BLaER1 treated with 17β-estradiol and CSF1 and Interleukin-3, amounts not matched to agents 10 nM and 100 nM (cell line): ENCODE measurements around the gene OR4P4.

Source experiments
- H3K27ac ChIP-seq, 11 experiments: shearing (Covaris generic); formaldehyde crosslinking; 2 replicates each; pipeline ENCODE4 v1.8.1; 2022
- H3K27me3 ChIP-seq, 11 experiments: shearing (Covaris generic); formaldehyde crosslinking; 2 replicates each; pipeline ENCODE4 v1.8.1; 2022
- H3K36me3 ChIP-seq, 11 experiments: shearing (Covaris generic); formaldehyde crosslinking; 2 replicates each; pipeline ENCODE4 v1.8.1; 2022
- H3K4me1 ChIP-seq, 10 experiments: shearing (Covaris generic); formaldehyde crosslinking; 2 replicates each; pipeline ENCODE4 v1.8.1; 2022
- H3K4me2 ChIP-seq, 11 experiments: shearing (Covaris generic); formaldehyde crosslinking; 2 replicates each; pipeline ENCODE4 v1.8.1; 2022
- H3K4me3 ChIP-seq, 10 experiments: shearing (Covaris generic); formaldehyde crosslinking; 2 replicates each; pipeline ENCODE4 v1.8.1; 2022
- H3K9ac ChIP-seq, 11 experiments: shearing (Covaris generic); formaldehyde crosslinking; 2 replicates each; pipeline ENCODE4 v1.8.1; 2022
- H3K9me3 ChIP-seq, 11 experiments: shearing (Covaris generic); formaldehyde crosslinking; replicated peaks in 1 of 11; 2 replicates each; pipeline ENCODE4 v1.8.1; 2022
- H4K20me1 ChIP-seq, 11 experiments: shearing (Covaris generic); formaldehyde crosslinking; 2 replicates each; pipeline ENCODE4 v1.8.1; 2022
- Cebpa-rat ChIP-seq, 11 experiments: shearing (Covaris generic); IDR thresholded peaks; 2 replicates each; pipeline ENCODE4 v1.8.1; 2022

OR4P4 gene

DNA sequence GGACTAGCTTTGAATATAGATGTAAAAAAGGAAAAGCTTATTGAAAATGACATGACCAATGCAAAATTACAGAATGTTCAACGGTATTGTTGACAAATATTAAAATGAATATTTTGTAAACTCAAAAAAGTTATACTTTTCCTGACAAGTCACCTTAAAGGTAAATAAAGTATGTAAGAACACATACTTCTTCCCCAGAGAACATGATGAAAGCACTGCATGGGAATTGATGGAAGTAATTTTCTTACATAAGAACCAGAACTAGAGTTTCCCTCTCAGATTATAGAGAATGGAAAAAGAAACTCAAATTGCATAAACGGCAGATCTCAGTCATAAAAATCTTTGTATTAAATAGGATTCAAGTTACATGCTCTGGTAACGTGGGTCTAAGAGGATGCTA is at the start of gene OR4P4:
Gene OR4P4 (plus strand): TSS at position 301 of the 400 bp plus-strand sequence.
- Histone ChIP-seq H3K36me3 (no peaks in the 10 kb centered on the region), H3K9me3 (no peaks in the 10 kb centered on the region), H3K4me3 (no peak within 1 kb of the TSS), H3K27me3 (no peaks in the 10 kb centered on the region), H3K27ac (no peak within 1 kb of the TSS), H3K9ac (no peak within 1 kb of the TSS), H4K20me1 (no peaks in the 10 kb centered on the region), H3K4me2 (no peak within 1 kb of the TSS), H3K4me1 (no peaks in the 10 kb centered on the region)
- TF ChIP-seq Cebpa-rat (IDR thresholded peaks at IDR 0.05), result no peak

DNA sequence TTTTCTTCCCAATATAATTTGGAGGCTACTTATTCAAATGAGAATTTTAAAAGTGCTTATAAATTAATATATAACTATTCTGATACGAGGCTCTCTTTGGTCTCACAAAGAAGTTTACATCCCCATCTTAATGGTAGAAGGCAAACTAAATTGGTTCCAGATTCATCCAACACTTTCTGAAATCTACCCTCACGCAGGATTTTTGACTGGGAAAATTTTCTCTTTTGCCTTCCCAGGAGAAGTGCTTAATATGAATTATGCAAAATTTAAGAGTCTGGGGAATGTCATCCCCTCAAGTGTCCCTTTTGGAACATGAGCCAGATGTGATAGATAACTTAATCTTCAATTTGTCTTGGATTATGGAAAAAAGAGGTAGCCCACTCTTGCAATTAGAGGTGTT is 27.4 kb upstream of the OR4P4 start, which contains the start of gene OR4C11:
Gene OR4C11 (minus strand): TSS at position 101 of the 400 bp plus-strand sequence. CDS start 3,272 bp downstream, outside the sequence.
- H3K27ac ChIP-seq, result no peak within 1 kb of the TSS

DNA sequence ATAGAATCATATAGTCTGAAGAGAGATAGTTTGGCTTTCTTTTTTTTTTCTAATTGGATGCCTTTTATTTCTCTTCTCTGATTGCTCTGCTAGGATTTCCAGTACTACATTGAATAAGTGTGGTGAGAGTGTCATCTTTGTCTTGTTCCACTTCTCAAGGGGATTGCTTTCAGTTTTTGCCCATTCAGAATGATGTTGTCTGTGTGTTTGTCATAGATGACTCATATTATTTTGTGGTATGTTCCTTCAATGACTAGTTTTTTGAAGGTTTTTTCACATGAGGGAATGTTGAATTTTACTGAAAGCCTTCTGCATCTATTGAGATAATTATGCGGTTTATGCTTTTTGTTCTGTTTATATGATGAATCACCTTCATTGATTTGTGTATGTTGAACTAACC is 10.4 kb upstream of the OR4P4 start:
- no peak overlapping the region for H3K4me3 ChIP-seq
- peaks cover 0 to 11% (median 0%) of the 10 kb centered on the region in 11 experiments; a peak in 4 of 22 replicates for H3K9me3 ChIP-seq
- no peaks in the 10 kb centered on the region for H3K27me3 ChIP-seq
- H3K9ac ChIP-seq, result no peak overlapping the region
- no peaks in the 10 kb centered on the region for H3K4me1 ChIP-seq
- no peaks in the 10 kb centered on the region for H3K36me3 ChIP-seq
- H3K4me2 ChIP-seq, result no peak overlapping the region
- no peaks in the 10 kb centered on the region for H4K20me1 ChIP-seq
- no peak overlapping the region for H3K27ac ChIP-seq
- TF ChIP-seq Cebpa-rat (IDR thresholded peaks at IDR 0.05), result no peak

More for the DNA sequence above, 27.4 kb upstream of the OR4P4 start, which contains the start of gene OR4C11:
- Histone ChIP-seq H3K4me1 (no peaks in the 10 kb centered on the region), H3K27me3 (no peaks in the 10 kb centered on the region), H3K9ac (no peak within 1 kb of the TSS), H3K4me3 (no peak within 1 kb of the TSS), H3K9me3 (no peaks in the 10 kb centered on the region), H3K4me2 (no peak within 1 kb of the TSS), H3K36me3 (no peaks in the 10 kb centered on the region), H4K20me1 (no peaks in the 10 kb centered on the region)
- no peak for TF ChIP-seq Cebpa-rat (IDR thresholded peaks at IDR 0.05)

DNA sequence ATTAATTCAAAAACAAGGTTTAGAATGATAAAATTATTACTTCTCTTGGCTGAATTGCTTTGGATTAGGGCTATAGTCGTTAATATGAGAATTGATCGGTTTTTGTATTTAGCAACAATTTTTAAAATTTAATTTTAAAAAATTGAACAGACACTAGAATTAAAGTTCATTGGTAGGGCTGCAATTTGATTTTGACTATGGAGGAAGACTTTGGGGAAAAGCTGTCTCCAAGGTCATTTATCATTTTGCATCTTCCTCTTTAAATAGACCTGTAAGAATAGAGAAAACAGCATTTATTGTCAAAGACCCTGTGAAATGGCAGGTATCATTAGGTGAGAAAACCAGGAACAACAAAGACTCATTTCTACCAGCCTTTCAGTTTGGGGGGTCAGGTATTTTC is 13.1 kb downstream of the OR4P4 start, which contains the start of gene OR4S2:
Gene OR4S2 (plus strand): TSS at position 301 of the 400 bp plus-strand sequence. CDS start 2,577 bp downstream, outside the sequence.
- Histone ChIP-seq H3K9ac (no peak within 1 kb of the TSS), H3K27me3 (no peaks in the 10 kb centered on the region), H3K9me3 (no peaks in the 10 kb centered on the region), H3K27ac (no peak within 1 kb of the TSS), H3K36me3 (no peaks in the 10 kb centered on the region), H3K4me1 (no peaks in the 10 kb centered on the region), H3K4me3 (no peak within 1 kb of the TSS), H3K4me2 (no peak within 1 kb of the TSS), H4K20me1 (no peaks in the 10 kb centered on the region)
- TF ChIP-seq Cebpa-rat (IDR thresholded peaks at IDR 0.05), result no peak

DNA sequence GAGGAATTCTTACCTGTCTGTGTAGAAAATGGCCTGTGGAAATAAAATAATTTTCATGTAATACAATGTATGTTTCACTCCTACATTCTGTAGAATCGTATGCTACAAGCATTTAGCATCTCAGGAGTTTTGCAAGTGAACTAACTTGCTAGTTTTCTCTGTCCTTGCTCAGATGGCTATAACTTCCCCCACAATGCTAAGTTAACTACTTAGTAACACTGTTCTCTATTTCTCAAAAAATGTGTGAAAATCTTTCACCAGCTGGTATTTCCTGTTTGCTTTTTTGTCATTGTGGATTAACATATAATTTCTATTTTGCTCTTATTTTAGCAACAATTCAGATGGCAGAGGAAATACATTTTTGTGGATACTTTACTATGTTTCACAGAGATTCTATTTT is 17.6 kb downstream of the OR4P4 start:
- Histone ChIP-seq H3K27ac (no peak overlapping the region), H3K27me3 (no peaks in the 10 kb centered on the region), H3K9ac (no peak overlapping the region), H3K36me3 (no peaks in the 10 kb centered on the region), H3K4me2 (no peak overlapping the region), H3K4me1 (no peaks in the 10 kb centered on the region), H3K9me3 (no peaks in the 10 kb centered on the region), H3K4me3 (no peak overlapping the region), H4K20me1 (no peaks in the 10 kb centered on the region)
- TF ChIP-seq Cebpa-rat (IDR thresholded peaks at IDR 0.05), result no peak

DNA sequence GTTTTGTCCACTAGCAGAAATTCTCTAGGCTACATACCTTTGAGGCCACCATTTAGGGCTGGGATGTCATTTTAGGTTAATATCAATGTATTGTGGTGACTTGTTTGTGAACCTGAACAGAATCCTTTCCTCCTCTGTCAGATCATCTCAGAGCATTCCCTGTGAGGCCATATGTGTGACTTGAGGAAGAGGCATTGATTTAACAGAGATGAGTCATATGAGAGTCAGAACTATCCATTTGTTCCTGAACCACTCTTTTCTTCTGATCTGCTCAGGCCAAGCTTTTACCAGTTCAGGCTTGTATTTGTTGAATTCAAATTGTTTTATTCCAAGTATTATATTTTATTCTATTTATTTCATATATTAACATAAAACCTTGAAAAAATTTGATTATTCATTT is 20.2 kb downstream of the OR4P4 start:
- no peak for TF ChIP-seq Cebpa-rat (IDR thresholded peaks at IDR 0.05)
- H3K9me3 ChIP-seq, result no peaks in the 10 kb centered on the region

DNA sequence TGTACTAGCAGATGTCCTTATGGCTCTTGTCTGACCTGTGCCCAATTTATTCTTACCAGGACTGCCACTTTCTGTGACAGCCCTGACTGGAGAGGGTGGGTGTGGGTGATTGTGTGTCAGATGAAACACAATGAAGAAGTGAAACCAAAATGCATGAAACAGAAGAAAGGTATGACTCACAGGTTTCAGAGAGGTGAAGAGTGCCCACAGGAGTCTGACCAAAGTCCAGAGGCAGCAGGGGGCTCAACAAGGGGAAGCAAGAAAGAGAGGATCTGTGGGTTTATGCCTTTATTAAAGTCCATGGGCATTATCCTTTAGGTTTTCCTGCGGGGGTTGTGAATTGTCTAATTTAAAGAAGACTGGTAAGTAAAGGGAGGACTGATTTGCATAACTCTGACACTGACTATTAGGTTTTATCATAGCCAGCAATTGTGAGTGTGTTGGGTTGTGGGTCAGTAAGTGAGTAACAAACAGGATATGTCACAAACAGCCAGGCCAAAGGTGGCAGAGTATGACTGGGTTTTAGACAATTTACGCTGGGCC is 23.2 kb downstream of the OR4P4 start:
- H3K27ac ChIP-seq, result no peak overlapping the region
- H3K9me3 ChIP-seq, result no peaks in the 10 kb centered on the region
- no peak overlapping the region for H3K9ac ChIP-seq
- no peaks in the 10 kb centered on the region for H4K20me1 ChIP-seq
- no peak overlapping the region for H3K4me2 ChIP-seq
- H3K4me3 ChIP-seq, result no peak overlapping the region
- no peaks in the 10 kb centered on the region for H3K27me3 ChIP-seq
- H3K36me3 ChIP-seq, result no peaks in the 10 kb centered on the region
- TF ChIP-seq Cebpa-rat (IDR thresholded peaks at IDR 0.05), result no peak
- peaks cover 0 to 6% (median 0%) of the 10 kb centered on the region in 10 experiments; a peak in 3 of 20 replicates for H3K4me1 ChIP-seq

More for the DNA sequence above, 20.2 kb downstream of the OR4P4 start:
- Histone ChIP-seq H3K27me3 (no peaks in the 10 kb centered on the region), H3K9ac (no peak overlapping the region), H3K27ac (no peak overlapping the region), H3K4me1 (peaks cover 0 to 6% (median 0%) of the 10 kb centered on the region in 10 experiments; a peak in 3 of 20 replicates), H3K36me3 (no peaks in the 10 kb centered on the region), H4K20me1 (no peaks in the 10 kb centered on the region), H3K4me3 (no peak overlapping the region), H3K4me2 (no peak overlapping the region)

DNA sequence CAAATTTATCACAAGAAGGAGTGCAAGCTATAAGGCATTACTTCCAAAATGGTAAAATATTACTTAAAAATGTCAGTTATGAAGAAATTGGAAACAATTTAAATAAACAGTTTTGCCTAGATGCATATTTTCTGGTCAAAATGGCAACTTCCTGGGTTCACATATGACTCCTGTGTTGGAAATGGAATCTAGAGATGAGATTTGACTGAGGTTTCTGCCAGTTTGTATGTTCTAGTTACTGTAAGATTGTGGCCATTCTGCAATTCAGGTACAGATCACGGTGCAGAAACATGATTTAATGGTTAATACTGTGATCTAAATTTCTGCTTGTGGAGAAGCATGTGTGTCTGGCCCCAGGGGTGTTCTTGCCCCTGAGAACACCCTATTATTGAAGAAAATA is 23.7 kb downstream of the OR4P4 start:
- peaks cover 0 to 6% (median 0%) of the 10 kb centered on the region in 10 experiments; a peak in 3 of 20 replicates for H3K4me1 ChIP-seq
- no peaks in the 10 kb centered on the region for H4K20me1 ChIP-seq
- no peak overlapping the region for H3K4me2 ChIP-seq
- TF ChIP-seq Cebpa-rat (IDR thresholded peaks at IDR 0.05), result no peak
- H3K27ac ChIP-seq, result no peak overlapping the region
- no peak overlapping the region for H3K9ac ChIP-seq
- H3K9me3 ChIP-seq, result no peaks in the 10 kb centered on the region
- H3K4me3 ChIP-seq, result no peak overlapping the region
- H3K36me3 ChIP-seq, result no peaks in the 10 kb centered on the region
- no peaks in the 10 kb centered on the region for H3K27me3 ChIP-seq

DNA sequence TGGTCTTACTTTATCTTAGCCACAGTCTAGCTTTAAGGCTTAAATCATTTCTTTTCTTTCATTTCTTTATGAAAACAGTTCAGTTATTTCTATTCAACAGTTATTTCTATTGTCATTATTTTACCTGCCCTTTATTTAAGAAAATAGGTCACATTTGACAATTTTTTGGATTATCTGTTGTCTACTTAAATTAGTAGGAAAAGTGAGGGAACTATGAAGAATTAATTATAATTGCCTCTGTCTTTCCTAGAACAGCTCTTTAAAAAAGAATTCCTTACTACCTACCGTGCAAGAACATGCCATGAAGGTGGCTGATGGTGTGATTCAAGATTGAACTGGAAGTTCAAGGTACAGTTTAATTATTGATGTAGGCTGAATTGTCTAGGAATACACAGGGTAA is 27.0 kb downstream of the OR4P4 start, which contains the start of gene OR4C6:
Gene OR4C6 (plus strand): TSS at position 301 of the 400 bp plus-strand sequence. CDS start 2,966 bp downstream, outside the sequence.
- Histone ChIP-seq H3K4me3 (no peak within 1 kb of the TSS), H3K4me2 (no peak within 1 kb of the TSS), H3K27ac (no peak within 1 kb of the TSS), H3K27me3 (no peaks in the 10 kb centered on the region), H3K9me3 (no peaks in the 10 kb centered on the region), H3K4me1 (peaks cover 0 to 6% (median 0%) of the 10 kb centered on the region in 10 experiments; a peak in 3 of 20 replicates), H3K9ac (no peak within 1 kb of the TSS), H3K36me3 (no peaks in the 10 kb centered on the region), H4K20me1 (no peaks in the 10 kb centered on the region)
- no peak for TF ChIP-seq Cebpa-rat (IDR thresholded peaks at IDR 0.05)

DNA sequence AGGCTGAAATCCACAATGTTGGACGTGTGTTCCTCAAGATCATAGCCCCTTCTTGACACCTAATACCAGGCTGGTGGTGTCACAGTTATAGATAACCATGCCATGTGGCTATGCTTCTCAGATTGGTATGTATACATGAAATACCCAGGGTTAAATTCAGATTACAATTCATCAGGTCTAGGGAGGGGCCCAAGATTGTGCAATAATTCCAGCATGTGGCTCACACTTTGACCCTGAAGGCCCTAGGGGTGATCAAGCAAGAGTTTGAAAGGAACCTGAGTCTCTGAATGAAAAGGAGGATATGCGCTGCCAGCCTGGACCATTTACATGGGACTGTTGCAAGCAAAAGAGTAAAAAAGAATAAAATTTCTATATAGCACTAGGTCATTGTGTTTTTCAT is 34.5 kb downstream of the OR4P4 start:
- TF ChIP-seq Cebpa-rat (IDR thresholded peaks at IDR 0.05), result 0 out of 22 replicates have a peak, but pooled peaks of 1 of the 11 experiments have one; percentile 20
- no peaks in the 10 kb centered on the region for H3K36me3 ChIP-seq

More for the DNA sequence above, 34.5 kb downstream of the OR4P4 start:
- Histone ChIP-seq H3K27me3 (no peaks in the 10 kb centered on the region), H3K4me1 (no peaks in the 10 kb centered on the region), H3K4me2 (no peak overlapping the region), H4K20me1 (no peaks in the 10 kb centered on the region), H3K9me3 (no peaks in the 10 kb centered on the region), H3K9ac (no peak overlapping the region), H3K27ac (no peak overlapping the region), H3K4me3 (no peak overlapping the region)
